Measurements from ENCODE around the gene DDB1.

The DDB1 gene

GRCh38 chr11:61332797-61333549 is at the start of gene DDB1, which contains the start of gene TKFC:
TSS of gene DDB1 (minus strand) at chr11:61333105. CDS start at chr11:61332968, 137 bp downstream.
TSS of gene TKFC (plus strand) at chr11:61333228. CDS start at chr11:61334729, 1,501 bp downstream.
- DNase-seq (ENCODE audit: insufficient read length, low spot score) (peak; percentile 96), FAIRE-seq (peak; percentile 79)

- DNase-seq (ENCODE audit: insufficient read length, low spot score) = no peak
- no peak for FAIRE-seq
Measured at GRCh38 chr11:61380884-61381283, 48.0 kb upstream of the DDB1 start.

- no peak for DNase-seq (ENCODE audit: insufficient read length, low spot score)
- FAIRE-seq = no peak
Measured at GRCh38 chr11:61378713-61379313, 45.9 kb upstream of the DDB1 start.

- no peak for DNase-seq (ENCODE audit: insufficient read length, low spot score)
- FAIRE-seq = no peak
Measured at GRCh38 chr11:61377461-61378160, 44.7 kb upstream of the DDB1 start.

- DNase-seq (ENCODE audit: insufficient read length, low spot score) (no peak), FAIRE-seq (no peak)
Measured at GRCh38 chr11:61375761-61376108, 42.8 kb upstream of the DDB1 start.

- no peak for FAIRE-seq
- no peak for DNase-seq (ENCODE audit: insufficient read length, low spot score)
Measured at GRCh38 chr11:61372659-61373420, 39.9 kb upstream of the DDB1 start.

GRCh38 chr11:61370349-61371005 is 37.6 kb upstream of the DDB1 start:
- FAIRE-seq (no peak), DNase-seq (ENCODE audit: insufficient read length, low spot score) (no peak)

GRCh38 chr11:61369372-61370348 is 36.8 kb upstream of the DDB1 start:
- DNase-seq (ENCODE audit: insufficient read length, low spot score) = no peak
- no peak for FAIRE-seq

GRCh38 chr11:61368646-61369045 is 35.7 kb upstream of the DDB1 start:
- DNase-seq (ENCODE audit: insufficient read length, low spot score) (no peak), FAIRE-seq (no peak)

- FAIRE-seq (no peak), DNase-seq (ENCODE audit: insufficient read length, low spot score) (no peak)
Measured at GRCh38 chr11:61367406-61367805, 34.5 kb upstream of the DDB1 start.

GRCh38 chr11:61364012-61364675 is 31.2 kb upstream of the DDB1 start:
- DNase-seq (ENCODE audit: insufficient read length, low spot score) (no peak), FAIRE-seq (no peak)

GRCh38 chr11:61362542-61362875 is 29.6 kb upstream of the DDB1 start:
- no peak for FAIRE-seq

GRCh38 chr11:61361741-61362541 is 29.0 kb upstream of the DDB1 start, which contains the start of the genes CYB561A3 and TMEM138:
TSS of gene CYB561A3 (minus strand) at chr11:61361882. CDS start at chr11:61356713, 5,169 bp downstream.
TSS of gene TMEM138 (plus strand) at chr11:61362374. CDS start at chr11:61364391, 2,017 bp downstream.
- peak; percentile 90 for FAIRE-seq

More at GRCh38 chr11:61362542-61362875, 29.6 kb upstream of the DDB1 start:
- no peak for DNase-seq (ENCODE audit: insufficient read length, low spot score)

GRCh38 chr11:61361237-61361740 is 28.4 kb upstream of the DDB1 start:
- no peak for FAIRE-seq
- DNase-seq (ENCODE audit: insufficient read length, low spot score) = no peak

More at GRCh38 chr11:61361741-61362541, 29.0 kb upstream of the DDB1 start, which contains the start of the genes CYB561A3 and TMEM138:
- peak; percentile 77 for DNase-seq (ENCODE audit: insufficient read length, low spot score)

GRCh38 chr11:61359516-61359915 is 26.6 kb upstream of the DDB1 start:
- no peak for DNase-seq (ENCODE audit: insufficient read length, low spot score)
- no peak for FAIRE-seq

- FAIRE-seq (no peak), DNase-seq (ENCODE audit: insufficient read length, low spot score) (no peak)
Measured at GRCh38 chr11:61358566-61358965, 25.7 kb upstream of the DDB1 start.

- FAIRE-seq = peak; percentile 55
- no peak for DNase-seq (ENCODE audit: insufficient read length, low spot score)
Measured at GRCh38 chr11:61357894-61358239, 25.0 kb upstream of the DDB1 start.

Data from GM19239 (cell line).